OCI-LY1 (cell line): ENCODE measurements around the gene SLC46A1.

Source experiments
- H2AFZ ChIP-seq: fragments of 200-600 bp; sonication (generic), shearing (Covaris generic); 2 replicates; pipeline ENCODE4 v1.6.0; 2014; ENCODE audit warnings: antibody characterized with exemption, mild to moderate bottlenecking, low read length
- H3F3A ChIP-seq: fragments of 200-600 bp; sonication (generic), shearing (Covaris generic); 2 replicates; pipeline ENCODE4 v1.6.0; 2014; ENCODE audit warnings: mild to moderate bottlenecking, antibody characterized with exemption, low read length, moderate library complexity; ENCODE audit not compliant: insufficient read depth
- H3K27ac ChIP-seq: fragments of 200-600 bp; sonication (generic); 2 replicates; pipeline ENCODE4 v1.5.1; 2014; ENCODE audit warnings: low read length, mixed run types, mild to moderate bottlenecking, low read depth; ENCODE audit not compliant: poor library complexity, severe bottlenecking
- H3K27me3 ChIP-seq: fragments of 200-600 bp; sonication (generic); 2 replicates; pipeline ENCODE4 v1.6.0; 2014; ENCODE audit warnings: antibody characterized with exemption, mild to moderate bottlenecking, low read length, moderate library complexity; ENCODE audit not compliant: insufficient read depth
- H3K36me3 ChIP-seq: fragments of 200-600 bp; sonication (generic); 2 replicates; pipeline ENCODE4 v1.6.1; 2014; ENCODE audit warnings: mild to moderate bottlenecking, antibody characterized with exemption, low read length, moderate library complexity, mixed read lengths; ENCODE audit not compliant: insufficient read depth
- H3K4me1 ChIP-seq: fragments of 200-600 bp; sonication (generic); 2 replicates; pipeline ENCODE4 v1.5.1; 2014; ENCODE audit warnings: mild to moderate bottlenecking, low read length, moderate library complexity; ENCODE audit not compliant: insufficient read depth, severe bottlenecking
- H3K4me2 ChIP-seq: fragments of 200-600 bp; sonication (generic), shearing (Covaris generic); 2 replicates; pipeline ENCODE4 v1.6.1; 2014; ENCODE audit warnings: low read length
- H3K4me3 ChIP-seq: fragments of 200-600 bp; sonication (generic); 2 replicates; pipeline ENCODE4 v1.5.1; 2014; ENCODE audit warnings: low read length, low read depth, mild to moderate bottlenecking, mixed read lengths; ENCODE audit not compliant: poor library complexity, severe bottlenecking
- H3K79me2 ChIP-seq: fragments of 200-600 bp; shearing (Covaris generic); 2 replicates; pipeline ENCODE4 v1.6.1; 2016; ENCODE audit warnings: mixed run types, low read length, mixed read lengths; ENCODE audit not compliant: insufficient read depth
- H3K9ac ChIP-seq: fragments of 200-600 bp; sonication (generic), shearing (Covaris generic); 2 replicates; pipeline ENCODE4 v1.6.1; 2014; ENCODE audit warnings: mild to moderate bottlenecking, low read length, mixed read lengths
- H3K9me2 ChIP-seq: fragments of 200-600 bp; sonication (generic), shearing (Covaris generic); 2 replicates; pipeline ENCODE4 v1.6.1; 2014; ENCODE audit warnings: low read depth, mild to moderate bottlenecking, low read length, mixed read lengths
- H3K9me3 ChIP-seq: fragments of 200-600 bp; shearing (Covaris generic); 2 replicates; pipeline ENCODE4 v1.6.1; 2014; ENCODE audit warnings: low read length, mixed read lengths
- H4K20me1 ChIP-seq: fragments of 200-600 bp; sonication (generic), shearing (Covaris generic); 2 replicates; pipeline ENCODE4 v1.6.0; 2016; ENCODE audit warnings: mild to moderate bottlenecking, low read length; ENCODE audit not compliant: insufficient read depth
- CTCF ChIP-seq: fragments of 200-600 bp; sonication (generic), shearing (Covaris generic); IDR thresholded peaks from 2 replicates; pipeline ENCODE4 v1.5.1; 2017; ENCODE audit warnings: mild to moderate bottlenecking, antibody characterized with exemption, low read length, moderate library complexity, mixed read lengths
- EZH2 ChIP-seq: fragments of 200-600 bp; sonication (generic), shearing (Covaris generic); IDR thresholded peaks from 2 replicates; pipeline ENCODE4 v1.8.0; 2017; ENCODE audit warnings: borderline replicate concordance, mixed run types, mild to moderate bottlenecking, antibody characterized with exemption, low read length, moderate library complexity, mixed read lengths

The SLC46A1 gene

GRCh38 chr17:28385037-28385400 is 21.0 kb downstream of the SLC46A1 start:
- TF ChIP-seq CTCF (no peak), EZH2 (no peak)

GRCh38 chr17:28384281-28385036 is 21.6 kb downstream of the SLC46A1 start:
- peak overlapping the region; percentile 48 for H3K4me3 ChIP-seq

More at GRCh38 chr17:28385037-28385400, 21.0 kb downstream of the SLC46A1 start:
- H3K27ac ChIP-seq, result no peak overlapping the region
- H3K4me1 ChIP-seq, result no peaks in the 10 kb centered on the region
- H3K27me3 ChIP-seq, result peaks cover 10% of the 10 kb centered on the region; the same call in 1 of the 2 replicates
- H3K9ac ChIP-seq, result no peak overlapping the region
- peak overlapping the region; percentile 48 for H3K4me3 ChIP-seq
- no peak overlapping the region for H2AFZ ChIP-seq
- H3K36me3 ChIP-seq, result no peaks in the 10 kb centered on the region
- H3K9me3 ChIP-seq, result no peaks in the 10 kb centered on the region
- no peaks in the 10 kb centered on the region for H3K79me2 ChIP-seq
- no peaks in the 10 kb centered on the region for H3F3A ChIP-seq
- H3K4me2 ChIP-seq, result peak overlapping the region; percentile 59; the same call in 1 of the 2 replicates
- no peaks in the 10 kb centered on the region for H3K9me2 ChIP-seq
- H4K20me1 ChIP-seq, result no peaks in the 10 kb centered on the region

GRCh38 chr17:28381141-28381825 is 24.7 kb downstream of the SLC46A1 start:
- Histone ChIP-seq H3K27me3 (peaks cover 10% of the 10 kb centered on the region; the same call in 1 of the 2 replicates), H3K9ac (no peak overlapping the region), H3K4me3 (no peak overlapping the region), H4K20me1 (no peaks in the 10 kb centered on the region), H3K36me3 (no peaks in the 10 kb centered on the region), H3K4me1 (no peaks in the 10 kb centered on the region), H3F3A (no peaks in the 10 kb centered on the region), H3K4me2 (no peak overlapping the region), H3K9me2 (no peaks in the 10 kb centered on the region), H2AFZ (no peak overlapping the region), H3K27ac (no peak overlapping the region), H3K9me3 (no peaks in the 10 kb centered on the region), H3K79me2 (no peaks in the 10 kb centered on the region)
- TF ChIP-seq CTCF (no peak), EZH2 (no peak)

More at GRCh38 chr17:28384281-28385036, 21.6 kb downstream of the SLC46A1 start:
- no peak overlapping the region for H3K9ac ChIP-seq
- H3K9me2 ChIP-seq, result no peaks in the 10 kb centered on the region
- TF ChIP-seq CTCF (no peak), EZH2 (no peak)
- H3F3A ChIP-seq, result no peaks in the 10 kb centered on the region
- no peak overlapping the region for H2AFZ ChIP-seq
- H3K27me3 ChIP-seq, result peaks cover 10% of the 10 kb centered on the region; the same call in 1 of the 2 replicates
- no peaks in the 10 kb centered on the region for H4K20me1 ChIP-seq
- H3K9me3 ChIP-seq, result no peaks in the 10 kb centered on the region
- no peaks in the 10 kb centered on the region for H3K79me2 ChIP-seq
- H3K36me3 ChIP-seq, result no peaks in the 10 kb centered on the region
- peak overlapping the region; percentile 59 for H3K4me2 ChIP-seq
- H3K27ac ChIP-seq, result no peak overlapping the region
- no peaks in the 10 kb centered on the region for H3K4me1 ChIP-seq
